Measurements from ENCODE around the gene ACTR5. TPM values are rescaled to one million over a fixed set of nuclear protein-coding genes. Genes with fewer than 3 reads are reported as not detected.

The ACTR5 gene
- total RNA-seq, 1 donor from 2014 or later, result 13.7 TPM

DNA sequence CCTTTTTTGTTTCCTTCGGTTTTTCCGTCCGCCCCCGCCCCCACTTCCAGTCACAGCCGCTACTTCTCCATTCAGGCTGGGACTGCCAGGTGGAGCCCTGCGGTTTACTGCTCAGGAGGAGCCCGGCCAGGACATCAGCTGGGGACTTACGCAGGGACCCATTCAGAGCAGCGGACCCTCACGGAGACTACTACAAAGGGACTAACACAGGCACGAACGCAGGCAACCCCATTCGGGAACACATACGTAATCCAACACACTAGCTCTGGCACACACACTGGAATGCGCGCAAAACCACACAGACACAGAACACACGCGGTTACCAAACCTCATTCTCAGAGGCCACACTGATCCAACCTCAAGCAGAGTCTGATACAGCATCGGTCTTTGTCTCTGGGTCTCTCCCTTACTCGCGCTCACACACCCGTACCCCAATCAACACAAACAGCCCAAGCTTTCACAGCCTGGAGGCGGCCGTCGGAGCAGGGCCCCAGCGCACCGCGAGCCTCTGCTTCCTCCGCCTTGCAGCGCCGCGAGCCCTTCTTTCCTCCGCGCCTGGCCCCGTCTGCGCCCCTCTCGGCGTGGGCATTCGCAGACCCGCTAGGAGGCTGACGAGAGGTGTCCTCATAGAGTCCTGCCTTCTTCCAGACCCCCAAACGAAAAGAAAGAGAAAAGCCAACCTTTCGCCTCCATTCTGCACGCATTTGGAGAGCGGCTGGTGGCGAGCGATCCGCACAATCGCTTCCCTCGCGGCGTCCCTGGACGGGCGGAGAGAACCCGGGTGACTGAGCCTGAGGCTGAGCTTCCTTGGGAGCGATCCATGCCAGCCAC lies 25.0 kb upstream of the ACTR5 start:
- ATAC-seq (ENCODE audit: low read depth) (no peak), DNase-seq (no peak)
- Mint-ChIP-seq H3K4me1 (peaks cover 51% of the 10 kb centered on the region), H3K36me3 (ENCODE audit: low read depth) (no peaks in the 10 kb centered on the region), H3K27me3 (peaks cover 65% of the 10 kb centered on the region), H3K27ac (no peak overlapping the region), H3K9me3 (no peaks in the 10 kb centered on the region), H3K4me3 (peak overlapping the region; percentile 20)
- intact Hi-C loops (cut with micrococcal nuclease), result no loop called here
- CTCF ChIA-PET, result no interaction called here
- POLR2A ChIA-PET, result no interaction called here
- TF ChIP-seq, protein P1, sequence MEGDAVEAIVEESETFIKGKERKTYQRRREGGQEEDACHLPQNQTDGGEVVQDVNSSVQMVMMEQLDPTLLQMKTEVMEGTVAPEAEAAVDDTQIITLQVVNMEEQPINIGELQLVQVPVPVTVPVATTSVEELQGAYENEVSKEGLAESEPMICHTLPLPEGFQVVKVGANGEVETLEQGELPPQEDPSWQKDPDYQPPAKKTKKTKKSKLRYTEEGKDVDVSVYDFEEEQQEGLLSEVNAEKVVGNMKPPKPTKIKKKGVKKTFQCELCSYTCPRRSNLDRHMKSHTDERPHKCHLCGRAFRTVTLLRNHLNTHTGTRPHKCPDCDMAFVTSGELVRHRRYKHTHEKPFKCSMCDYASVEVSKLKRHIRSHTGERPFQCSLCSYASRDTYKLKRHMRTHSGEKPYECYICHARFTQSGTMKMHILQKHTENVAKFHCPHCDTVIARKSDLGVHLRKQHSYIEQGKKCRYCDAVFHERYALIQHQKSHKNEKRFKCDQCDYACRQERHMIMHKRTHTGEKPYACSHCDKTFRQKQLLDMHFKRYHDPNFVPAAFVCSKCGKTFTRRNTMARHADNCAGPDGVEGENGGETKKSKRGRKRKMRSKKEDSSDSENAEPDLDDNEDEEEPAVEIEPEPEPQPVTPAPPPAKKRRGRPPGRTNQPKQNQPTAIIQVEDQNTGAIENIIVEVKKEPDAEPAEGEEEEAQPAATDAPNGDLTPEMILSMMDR (IDR thresholded peaks at IDR 0.05), result no peak

- H3K4me3 Mint-ChIP-seq, result peak within 1 kb of the TSS; percentile 17
- no peaks in the 10 kb centered on the region for H3K36me3 Mint-ChIP-seq (ENCODE audit: low read depth)
- peak within 1 kb of the TSS; percentile 47 for H3K27ac Mint-ChIP-seq
- ATAC-seq (ENCODE audit: low read depth) (no peak), DNase-seq (peak; percentile 22)
- H3K27me3 Mint-ChIP-seq, result peaks cover 73% of the 10 kb centered on the region
- TF ChIP-seq, protein P1 (IDR thresholded peaks at IDR 0.05), result no peak
- POLR2A ChIA-PET, result interaction anchor here (0.7 kb wide), 1 partner anchor 186 kb away, joined by 3 read pairs; no protein-coding TSS in a partner anchor
- H3K4me1 Mint-ChIP-seq, result peaks cover 59% of the 10 kb centered on the region
- H3K9me3 Mint-ChIP-seq, result no peaks in the 10 kb centered on the region
- CTCF ChIA-PET, result interaction anchor here (1.4 to 2.5 kb wide), 2 partner anchors 27 to 65 kb away, joined by 3 to 17 read pairs; no protein-coding TSS in a partner anchor
- intact Hi-C loops (cut with micrococcal nuclease), result no loop called here
These were observed 24.2 kb upstream of the ACTR5 start, which contains the start of gene SLC32A1 for GRCh38 chr20:38723848-38724625. Gene SLC32A1, plus strand, starts transcription at chr20:38724486. Its CDS starts 239 bp downstream, at chr20:38724725.

DNA sequence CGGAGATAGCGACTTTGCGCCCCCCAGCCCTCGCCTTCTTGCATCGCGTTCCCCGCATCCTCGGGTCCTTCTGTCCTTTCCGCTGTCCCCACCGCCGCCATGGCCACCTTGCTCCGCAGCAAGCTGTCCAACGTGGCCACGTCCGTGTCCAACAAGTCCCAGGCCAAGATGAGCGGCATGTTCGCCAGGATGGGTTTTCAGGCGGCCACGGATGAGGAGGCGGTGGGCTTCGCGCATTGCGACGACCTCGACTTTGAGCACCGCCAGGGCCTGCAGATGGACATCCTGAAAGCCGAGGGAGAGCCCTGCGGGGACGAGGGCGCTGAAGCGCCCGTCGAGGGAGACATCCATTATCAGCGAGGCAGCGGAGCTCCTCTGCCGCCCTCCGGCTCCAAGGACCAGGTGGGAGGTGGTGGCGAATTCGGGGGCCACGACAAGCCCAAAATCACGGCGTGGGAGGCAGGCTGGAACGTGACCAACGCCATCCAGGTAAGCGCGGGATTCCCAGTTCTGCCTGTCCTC lies 23.6 kb upstream of the ACTR5 start:
- TF ChIP-seq, protein P1 (IDR thresholded peaks at IDR 0.05), result no peak
- intact Hi-C loops (cut with micrococcal nuclease), result loop anchor here (5.0 kb wide), 1 partner anchor 323 kb away; no protein-coding TSS in a partner anchor
- no peak overlapping the region for H3K27ac Mint-ChIP-seq

DNA sequence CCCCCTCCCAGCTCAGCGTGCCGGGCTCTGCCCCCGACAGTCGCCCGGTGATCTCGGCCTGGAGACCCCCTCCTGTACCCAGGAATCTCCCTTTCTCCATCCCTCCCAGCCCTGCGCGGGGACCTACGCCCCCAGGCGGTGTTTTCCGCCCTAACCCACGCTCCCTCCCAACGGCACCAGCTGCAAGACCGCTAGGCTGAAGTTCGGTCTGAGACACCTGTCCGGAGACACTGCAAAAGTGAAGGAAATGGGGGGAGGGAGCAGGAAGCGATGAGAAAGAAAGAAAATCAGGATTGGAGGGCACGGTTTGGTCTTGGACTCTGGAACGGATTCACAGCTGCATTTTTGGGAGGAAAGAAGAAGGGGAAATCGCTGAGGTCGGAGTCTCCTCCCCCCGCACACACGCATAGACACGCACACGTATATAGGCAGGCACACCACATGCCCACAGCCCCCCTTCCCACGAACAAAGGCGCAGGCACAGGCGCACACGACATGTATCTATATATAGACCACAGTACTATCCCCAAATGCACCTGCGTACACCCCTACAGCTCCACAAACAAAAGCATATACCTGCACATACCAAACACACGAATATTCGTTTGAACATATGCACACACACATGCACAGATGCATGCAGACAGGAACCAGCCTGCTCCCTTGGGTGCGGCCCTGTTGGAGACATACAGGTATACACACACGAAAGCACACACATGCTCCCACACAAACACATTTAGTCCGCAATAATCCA lies 22.9 kb upstream of the ACTR5 start:
- H3K9me3 Mint-ChIP-seq, result no peaks in the 10 kb centered on the region
- TF ChIP-seq, protein P1 (IDR thresholded peaks at IDR 0.05), result no peak
- H3K4me3 Mint-ChIP-seq, result peak overlapping the region; percentile 17
- H3K36me3 Mint-ChIP-seq (ENCODE audit: low read depth), result no peaks in the 10 kb centered on the region
- ATAC-seq (ENCODE audit: low read depth) (no peak), DNase-seq (no peak)
- CTCF ChIA-PET, result interaction anchor here (1.0 to 2.5 kb wide), 5 partner anchors 25 to 238 kb away, joined by 3 to 17 read pairs (median 6); partner anchors contain the start of genes DHX35 and PPP1R16B
- peaks cover 81% of the 10 kb centered on the region for H3K27me3 Mint-ChIP-seq
- intact Hi-C loops (cut with micrococcal nuclease), result loop anchor here (5.0 kb wide), 1 partner anchor 322 kb away; no protein-coding TSS in a partner anchor
- POLR2A ChIA-PET, result interaction anchor here (0.5 to 0.7 kb wide), 2 partner anchors 121 to 184 kb away, joined by 3 read pairs; no protein-coding TSS in a partner anchor
- H3K4me1 Mint-ChIP-seq, result peaks cover 72% of the 10 kb centered on the region
- peak overlapping the region; percentile 47 for H3K27ac Mint-ChIP-seq

More for the DNA sequence above, 23.6 kb upstream of the ACTR5 start:
- CTCF ChIA-PET, result interaction anchor here (1.0 to 2.5 kb wide), 5 partner anchors 26 to 238 kb away, joined by 3 to 17 read pairs (median 6); partner anchors contain the start of genes DHX35 and PPP1R16B
- Mint-ChIP-seq H3K27me3 (peaks cover 76% of the 10 kb centered on the region), H3K9me3 (no peaks in the 10 kb centered on the region), H3K4me3 (no peak overlapping the region), H3K36me3 (ENCODE audit: low read depth) (no peaks in the 10 kb centered on the region), H3K4me1 (peaks cover 65% of the 10 kb centered on the region)
- ATAC-seq (ENCODE audit: low read depth) (no peak), DNase-seq (no peak)
- POLR2A ChIA-PET, result interaction anchor here (0.7 kb wide), 1 partner anchor 185 kb away, joined by 3 read pairs; no protein-coding TSS in a partner anchor

Measured in activated B cell treated with CpG ODN at 0.5 μM for 24 hours (primary cell).